GM18873 (cell line): ENCODE data around the gene CDH12.
"Not testable (repeated sequence)": the region's sequence is repeated elsewhere in the genome, so short reads cannot be mapped to it uniquely, and the experiment has no call there.

Source experiments
- ATAC-seq: cut with Tn5 transposase; IDR thresholded peaks from one replicate; pipeline ENCODE4 v1.9.1; 2021; ENCODE audit warnings: mild to moderate bottlenecking, moderate library complexity, moderate number of reproducible peaks; ENCODE audit not compliant: unreplicated experiment, low FRiP score

The CDH12 gene

DNA sequence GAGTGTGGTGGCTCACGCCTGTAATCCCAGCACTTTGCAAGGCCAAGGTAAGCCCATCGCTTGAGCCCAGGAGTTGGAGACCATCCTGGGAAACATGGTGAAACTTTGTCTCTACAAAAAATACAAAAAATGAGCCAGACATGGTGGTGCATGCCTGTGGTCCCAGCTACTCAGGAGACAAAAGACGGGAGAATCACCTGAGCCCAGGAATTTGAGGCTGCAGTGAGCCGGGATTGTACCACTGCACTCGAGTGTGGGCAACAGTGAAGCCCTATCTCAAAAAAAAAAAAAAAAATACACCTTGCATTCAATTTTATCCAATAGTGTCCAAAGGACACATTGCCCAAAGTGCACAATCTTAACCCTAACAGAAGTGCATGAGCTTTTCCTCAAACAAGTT, 372.8 kb downstream of the CDH12 start:
- no peak for ATAC-seq

DNA sequence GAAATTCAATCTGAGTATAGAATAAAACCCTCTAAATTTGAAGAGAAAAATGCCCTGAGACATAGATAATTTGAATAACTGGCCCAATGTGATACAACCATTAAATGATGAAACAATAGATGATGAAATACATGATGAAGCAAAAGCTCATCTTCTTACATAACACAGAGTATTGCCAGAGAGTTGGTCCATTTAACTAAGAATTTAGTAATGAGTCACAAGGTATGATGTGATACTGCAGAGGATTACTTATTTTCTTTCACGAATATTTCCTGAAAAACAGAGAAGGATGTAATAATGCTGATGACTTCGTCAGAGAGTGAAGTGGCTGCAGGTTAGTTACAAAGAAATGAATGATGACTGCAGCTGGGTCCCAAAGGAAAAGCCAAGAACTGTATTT, 379.3 kb downstream of the CDH12 start:
- ATAC-seq, result no peak

DNA sequence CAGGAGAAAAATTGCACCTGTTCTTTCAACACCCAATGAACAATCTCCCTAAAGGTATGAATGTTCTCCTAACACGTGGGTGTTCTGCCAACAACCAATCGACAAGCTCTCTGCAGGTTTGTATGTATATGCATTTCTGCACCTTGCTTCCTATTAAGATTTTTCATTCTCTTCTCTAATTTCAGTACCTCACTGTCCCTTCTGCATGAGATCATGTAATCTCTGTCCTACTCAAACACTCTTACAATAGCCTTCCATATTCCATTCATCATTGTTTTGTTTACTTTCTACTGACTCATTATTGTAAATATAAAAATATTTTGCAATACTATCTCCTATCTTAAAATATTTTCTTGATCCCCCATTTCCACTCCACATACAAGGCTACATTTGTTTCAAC, 382.0 kb downstream of the CDH12 start:
- no peak for ATAC-seq

DNA sequence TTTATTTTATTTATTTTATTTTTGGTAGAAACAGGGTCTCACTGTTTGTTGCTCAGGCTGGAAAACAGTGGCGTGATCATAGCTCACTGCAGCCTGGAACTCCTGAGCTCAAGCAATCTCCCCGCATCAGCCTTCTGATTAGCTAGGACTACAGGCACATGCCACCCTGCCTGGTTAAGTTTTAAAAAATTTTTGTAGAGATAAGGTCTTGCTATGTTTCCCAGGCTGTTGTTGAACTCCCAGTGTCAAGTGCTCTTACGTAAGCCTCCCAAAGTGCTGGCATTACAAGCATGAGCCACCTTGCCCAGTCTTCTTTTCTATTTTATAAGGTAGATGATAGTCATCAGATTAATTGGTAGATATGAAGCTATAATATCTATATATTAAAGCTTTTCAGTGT, 382.7 kb downstream of the CDH12 start:
- no peak for ATAC-seq

DNA sequence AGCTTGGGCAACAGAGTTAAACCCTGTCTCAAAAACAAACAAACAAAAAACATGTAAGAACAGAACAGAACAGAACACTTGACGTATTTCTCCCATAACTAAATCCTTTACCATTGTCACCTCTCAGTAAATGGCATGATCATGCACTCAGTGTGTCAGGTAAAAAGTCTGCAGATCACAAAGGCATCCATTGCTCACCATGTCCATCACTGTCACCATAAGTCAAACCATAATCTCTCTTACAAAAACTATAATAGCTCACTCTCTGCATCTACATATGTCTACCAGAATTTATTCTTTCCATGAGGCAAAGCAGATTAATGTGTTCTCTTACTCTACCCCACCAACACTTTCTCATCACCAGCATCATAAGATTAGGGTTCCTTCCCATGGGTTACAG, 387.5 kb downstream of the CDH12 start:
- ATAC-seq, result no peak

DNA sequence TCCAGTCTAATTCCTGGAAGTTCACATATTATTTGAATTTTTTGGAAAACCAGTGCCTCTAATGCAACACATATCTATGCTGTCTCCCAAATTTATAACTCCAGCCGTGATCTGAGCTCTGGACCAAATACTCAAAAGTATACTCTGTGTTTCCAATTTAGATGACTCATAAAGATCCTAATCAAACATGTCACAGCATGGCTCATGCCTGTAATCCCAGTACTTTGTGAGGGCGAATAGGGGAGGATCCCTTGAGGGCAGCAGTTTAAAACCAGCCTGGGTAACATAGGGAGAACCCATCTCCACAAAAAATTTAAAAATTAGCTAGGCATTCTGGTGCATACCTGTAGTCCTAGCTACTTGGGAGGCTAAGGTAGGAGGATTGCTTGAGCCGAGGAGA, 388.0 kb downstream of the CDH12 start:
- no peak for ATAC-seq

DNA sequence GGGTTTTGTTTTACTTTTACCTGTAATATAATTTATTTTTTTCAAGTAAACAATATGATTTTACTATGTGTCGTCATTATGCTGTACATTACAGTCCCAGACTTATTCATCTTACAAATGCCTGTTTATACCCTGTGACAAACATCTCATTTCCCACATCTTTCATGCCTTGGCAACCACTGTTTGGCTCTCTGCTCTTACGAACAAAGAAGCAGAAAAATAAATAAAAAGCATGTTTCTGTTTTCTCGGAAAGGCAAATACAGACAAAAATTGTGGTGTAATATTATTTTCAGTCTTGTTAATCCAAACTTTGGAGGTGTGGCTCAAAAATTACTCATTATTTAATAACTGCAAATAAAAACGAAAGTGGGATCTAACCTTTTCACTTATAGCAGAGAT, 393.0 kb downstream of the CDH12 start:
- no peak for ATAC-seq

DNA sequence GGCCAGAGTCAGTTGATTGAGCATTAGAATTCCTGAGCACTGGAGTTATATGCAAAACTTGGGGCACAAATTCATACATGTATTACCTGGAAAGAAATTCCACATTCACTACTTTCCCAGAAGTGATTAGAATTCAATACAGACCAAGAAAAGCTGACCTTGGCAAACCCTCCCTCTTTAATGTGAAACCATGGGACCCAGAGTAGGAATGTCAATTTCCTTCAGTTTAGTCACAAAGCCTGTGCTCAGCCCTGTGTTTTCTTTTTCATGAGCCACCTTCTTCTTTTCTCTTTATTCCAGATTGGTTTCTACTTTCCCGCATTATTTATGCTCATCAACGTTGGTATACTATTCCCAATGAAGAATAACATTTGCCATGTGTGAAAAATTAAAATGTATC, 420.2 kb downstream of the CDH12 start:
- ATAC-seq, result no peak

DNA sequence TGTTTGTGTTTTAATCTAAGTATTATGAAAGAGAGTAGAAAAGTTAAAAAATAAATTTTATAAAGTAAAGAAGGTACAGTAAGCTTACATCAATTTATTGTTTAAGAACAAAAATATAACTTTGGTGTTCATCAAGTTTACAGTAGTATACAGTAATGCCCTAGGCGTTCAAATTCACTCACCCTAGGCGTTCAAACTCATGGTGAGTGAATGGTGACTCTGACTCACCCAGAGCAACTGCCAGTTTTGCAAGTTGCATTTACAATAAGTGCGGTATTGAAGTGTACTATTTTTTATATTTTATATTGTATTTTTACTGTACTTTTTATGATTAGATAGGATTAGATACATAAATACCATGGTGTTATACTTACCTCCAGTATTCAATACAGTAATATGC, 421.3 kb downstream of the CDH12 start:
- no peak for ATAC-seq

DNA sequence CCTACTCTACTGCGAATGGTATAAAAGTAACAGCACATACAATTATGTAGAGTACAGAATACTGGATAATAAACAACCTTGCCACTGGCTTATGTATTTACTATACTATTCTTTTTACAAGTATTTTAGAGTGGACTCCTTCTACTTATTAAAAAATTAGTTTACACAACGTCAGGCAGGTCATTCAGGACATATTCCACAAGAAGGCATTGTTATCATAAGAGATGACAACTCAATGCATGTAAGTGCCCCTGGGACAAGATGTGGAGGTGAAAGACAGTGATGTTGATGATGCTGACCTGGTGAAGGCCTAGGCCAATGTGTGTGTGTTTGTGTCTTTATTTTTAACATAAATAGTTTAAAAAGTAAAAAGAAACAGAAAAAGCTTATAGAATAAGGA, 421.7 kb downstream of the CDH12 start:
- ATAC-seq, result no peak

DNA sequence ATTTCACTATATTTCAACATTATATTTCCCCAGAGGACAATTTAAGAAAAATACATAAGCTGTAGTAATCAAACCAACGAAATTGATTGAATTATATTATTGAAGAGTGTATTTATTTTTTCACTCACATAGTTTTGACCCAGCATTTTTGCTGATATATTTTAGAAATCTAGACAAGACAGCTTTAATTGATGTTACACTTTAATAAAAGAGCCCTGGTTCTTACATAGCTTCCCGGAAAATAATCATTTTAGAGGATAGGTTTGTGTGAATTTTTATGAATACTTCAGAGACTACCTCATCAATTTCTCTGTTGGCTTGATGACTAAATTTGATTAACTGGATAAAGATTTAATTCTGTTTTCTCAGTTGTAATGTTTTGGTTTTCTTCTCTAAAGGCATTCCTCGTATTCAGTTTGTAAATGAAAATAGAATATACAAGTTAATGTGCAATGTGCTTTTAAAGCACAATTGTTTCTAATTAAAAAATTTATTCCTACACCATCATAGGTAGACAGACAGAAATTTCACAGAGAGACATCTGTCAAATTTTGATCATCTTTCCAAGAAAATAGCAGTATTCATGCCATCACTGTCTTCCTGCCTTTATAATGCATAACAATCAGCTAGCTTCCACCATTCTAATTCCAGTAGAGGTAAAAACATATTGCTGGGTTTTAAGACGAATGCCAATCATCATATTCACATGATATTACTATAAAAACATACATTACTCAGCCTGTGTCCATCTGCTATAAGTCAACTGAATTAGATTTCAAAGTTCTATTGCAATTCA, 441.4 kb downstream of the CDH12 start:
- no peak for ATAC-seq

DNA sequence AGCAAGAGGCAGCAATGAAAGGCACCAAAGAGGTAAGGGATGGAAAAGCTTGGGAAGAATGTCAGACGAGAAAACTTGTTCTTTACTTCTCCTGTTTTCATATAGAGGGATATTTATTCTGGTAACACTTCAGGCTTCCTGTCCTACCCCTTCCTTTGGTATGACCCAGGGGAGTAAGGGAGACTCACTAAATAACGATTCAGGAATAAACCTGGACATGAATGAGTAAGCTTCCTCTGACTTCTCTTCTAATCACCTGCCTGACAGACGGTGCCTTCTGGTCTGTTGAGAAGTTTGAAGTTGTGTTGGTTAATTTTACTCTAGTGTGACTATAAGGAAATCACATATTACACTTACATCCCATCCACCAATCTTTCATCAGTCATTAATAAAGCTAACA, 461.2 kb downstream of the CDH12 start:
- ATAC-seq, result no peak

DNA sequence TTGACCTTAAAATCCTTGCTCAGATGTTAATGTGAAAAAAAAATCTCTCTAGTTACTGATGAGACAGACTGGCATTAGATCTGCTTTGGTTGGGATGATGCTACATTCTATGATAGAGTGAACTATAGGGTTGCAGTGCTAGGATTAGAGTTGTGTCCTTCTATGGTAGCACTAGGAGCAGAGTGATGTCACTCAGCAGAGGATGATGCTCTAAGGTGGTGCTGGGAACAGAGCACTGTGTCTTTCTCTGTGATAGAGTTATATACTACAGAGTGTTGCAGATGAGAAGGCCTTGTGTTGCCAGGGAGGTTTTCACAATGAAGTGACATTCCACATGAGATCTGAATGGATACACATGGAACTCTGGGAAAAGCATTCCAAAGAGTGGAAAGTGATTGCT, 462.3 kb downstream of the CDH12 start:
- ATAC-seq, result no peak

DNA sequence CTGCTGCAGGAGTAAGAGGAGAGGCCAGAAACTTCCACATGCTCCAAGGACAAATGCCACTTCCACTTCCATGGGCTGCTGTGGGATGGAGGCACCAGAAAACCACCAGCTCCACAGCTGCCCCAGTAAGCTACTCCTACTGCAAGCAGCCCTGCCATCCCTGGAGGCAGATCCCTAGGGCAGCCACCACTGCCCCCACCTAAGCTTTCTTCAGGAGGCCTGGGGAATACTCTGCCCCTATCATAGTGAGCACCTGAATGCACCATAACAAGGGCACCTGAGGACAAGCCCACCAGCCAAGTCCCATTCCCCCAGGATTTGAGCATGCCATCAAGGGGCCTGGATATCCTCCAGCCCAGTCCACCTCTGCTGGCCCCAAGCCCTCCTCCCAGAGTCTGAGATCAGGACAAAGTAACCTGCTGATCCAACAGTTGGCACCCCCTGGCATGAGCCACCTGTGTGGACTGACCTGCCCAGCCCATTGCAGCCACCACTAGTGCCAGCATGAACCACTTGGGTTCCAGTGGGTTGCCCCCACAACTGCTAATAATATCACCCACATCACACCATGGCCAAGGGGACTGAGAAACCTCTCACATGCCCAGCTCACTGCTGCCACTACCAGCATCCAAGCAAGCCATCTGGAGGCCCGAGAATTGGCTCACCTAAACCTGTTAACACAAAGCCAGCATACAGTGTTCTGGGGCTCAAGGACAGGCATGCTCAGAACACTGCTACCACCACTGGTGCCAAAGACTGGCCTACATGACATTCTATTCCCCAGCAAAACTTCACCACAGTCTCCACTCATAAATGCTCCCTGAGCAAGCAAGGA, 480.1 kb downstream of the CDH12 start:
- ATAC-seq, result no peak

DNA sequence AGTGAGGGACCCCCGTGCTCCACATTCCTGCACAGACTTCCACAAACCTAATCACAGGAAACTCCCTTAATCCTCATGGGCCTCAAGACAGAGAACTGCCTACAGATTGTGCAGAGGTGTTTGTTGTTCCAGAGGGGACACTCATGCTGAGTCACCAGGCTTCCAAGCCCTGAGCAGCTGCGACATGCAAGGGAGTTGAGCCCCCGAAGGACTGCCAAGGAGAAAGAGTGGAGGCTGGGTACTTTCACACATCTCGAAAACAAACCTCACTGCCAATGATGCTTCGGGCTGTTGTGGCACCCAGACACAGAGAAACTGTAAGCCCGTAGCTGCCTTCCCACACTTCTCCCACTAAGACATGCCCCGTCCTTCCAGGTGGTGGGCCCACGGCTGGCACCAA, 480.8 kb downstream of the CDH12 start:
- no peak for ATAC-seq

DNA sequence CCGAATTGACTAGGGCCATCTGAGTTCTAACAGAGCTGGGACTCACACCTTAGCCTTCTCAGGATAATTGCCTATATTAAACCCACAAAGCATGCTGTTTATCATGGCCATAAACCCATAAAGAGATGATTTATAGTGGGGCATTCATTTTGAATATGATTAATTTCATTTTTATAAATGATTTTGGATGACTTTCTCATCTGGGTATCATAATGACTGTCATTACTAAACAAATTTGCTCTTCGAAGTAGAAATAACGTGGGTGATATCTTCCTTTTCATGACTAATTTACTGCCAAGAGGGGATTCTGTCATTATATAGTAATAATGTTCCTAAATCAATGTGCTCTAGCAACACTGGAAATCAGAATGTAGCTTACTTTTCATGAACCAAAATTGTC, 498.2 kb downstream of the CDH12 start:
- ATAC-seq, result no peak

DNA sequence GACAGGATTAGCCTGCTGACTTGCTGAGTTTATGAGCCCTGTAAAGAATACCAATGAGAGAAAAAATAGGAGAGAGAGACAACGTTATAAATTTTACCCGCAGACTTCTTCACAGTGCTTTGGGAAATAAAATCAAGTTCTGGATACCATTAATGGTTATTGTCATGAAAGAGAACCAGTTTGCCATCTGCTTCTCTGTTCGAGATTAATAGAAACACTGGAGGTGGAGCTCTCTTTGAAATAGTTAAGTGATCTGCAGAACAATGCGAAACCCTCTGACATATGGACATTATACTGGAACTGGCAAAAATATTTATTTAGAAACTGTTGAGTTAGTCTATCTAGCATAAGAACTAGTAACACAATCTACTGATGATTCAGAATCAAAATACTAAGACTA, 500.7 kb downstream of the CDH12 start:
- no peak for ATAC-seq

DNA sequence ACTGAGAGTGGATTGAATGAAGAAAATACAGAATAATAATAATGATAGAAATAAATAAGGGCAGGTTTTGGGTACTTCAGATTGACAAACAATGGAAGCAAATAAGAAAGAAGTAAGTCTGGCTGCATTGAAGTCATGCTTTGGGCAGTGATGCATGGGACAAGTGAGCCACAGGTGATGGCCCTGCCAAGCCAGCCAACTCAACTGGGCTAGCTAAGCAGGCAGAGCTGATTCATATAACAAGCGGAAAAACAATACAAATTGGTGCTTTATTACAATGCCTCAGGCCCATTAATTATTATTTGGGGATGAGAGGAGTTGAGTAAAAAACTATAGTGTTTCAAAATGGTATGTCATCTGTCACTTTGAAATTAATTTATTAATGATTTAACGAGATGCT, 502.0 kb downstream of the CDH12 start:
- no peak for ATAC-seq

DNA sequence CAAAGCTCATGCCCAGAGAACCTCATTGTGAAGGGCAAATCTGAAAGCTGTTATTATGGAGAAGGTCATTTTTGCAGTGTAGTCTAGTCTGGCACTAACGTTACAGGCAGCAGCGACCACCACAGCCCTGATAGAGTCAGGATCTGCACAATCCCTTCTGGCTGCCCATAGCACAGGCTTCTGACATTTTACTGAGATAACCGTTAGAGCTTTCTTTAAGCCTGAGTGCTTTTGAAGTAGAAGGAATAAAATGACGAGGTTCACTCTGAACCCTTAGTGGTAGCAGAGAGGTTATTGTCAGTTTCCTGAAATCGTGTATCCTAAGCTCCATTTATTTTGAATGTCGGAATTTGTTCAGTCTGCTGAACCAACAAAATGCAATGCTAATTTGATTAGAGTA, 505.1 kb downstream of the CDH12 start:
- ATAC-seq, result no peak

DNA sequence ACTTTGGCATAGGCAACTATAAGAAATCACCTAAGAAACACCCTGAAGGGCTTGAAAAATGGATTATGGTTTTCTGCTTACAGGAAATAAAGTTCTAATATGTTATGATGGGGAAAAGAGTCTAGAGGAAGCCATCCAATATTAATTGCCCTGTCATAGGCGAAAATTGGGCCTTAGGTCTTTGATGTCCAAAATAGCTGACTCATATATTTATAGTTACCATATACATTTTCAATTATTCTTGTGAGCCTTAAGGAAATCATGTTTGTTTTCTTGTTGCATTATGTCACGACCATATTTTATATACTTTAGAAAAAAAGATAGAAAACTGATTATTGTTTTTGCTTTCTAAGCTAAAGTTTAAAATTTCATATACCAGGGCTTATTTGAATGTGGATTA, 509.1 kb downstream of the CDH12 start:
- no peak for ATAC-seq

DNA sequence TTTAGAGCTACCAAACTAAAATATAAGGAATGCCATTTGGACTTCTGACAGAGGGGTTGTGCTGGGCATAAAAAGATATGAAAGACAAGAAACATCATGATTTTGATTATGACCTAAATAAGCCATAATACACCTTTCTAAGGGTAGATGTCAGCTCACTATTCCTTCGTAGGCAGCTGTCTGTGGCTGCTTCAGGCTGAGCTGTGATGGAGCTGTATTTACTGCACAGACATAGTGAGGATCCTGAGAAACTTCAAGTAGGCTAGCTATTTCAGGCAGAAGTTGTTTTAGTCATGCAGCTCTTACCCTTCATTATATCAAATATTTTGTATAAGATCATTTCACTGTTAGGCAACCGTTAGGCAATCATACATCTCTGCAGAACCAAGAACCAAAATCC, 511.7 kb downstream of the CDH12 start:
- ATAC-seq, result no peak

DNA sequence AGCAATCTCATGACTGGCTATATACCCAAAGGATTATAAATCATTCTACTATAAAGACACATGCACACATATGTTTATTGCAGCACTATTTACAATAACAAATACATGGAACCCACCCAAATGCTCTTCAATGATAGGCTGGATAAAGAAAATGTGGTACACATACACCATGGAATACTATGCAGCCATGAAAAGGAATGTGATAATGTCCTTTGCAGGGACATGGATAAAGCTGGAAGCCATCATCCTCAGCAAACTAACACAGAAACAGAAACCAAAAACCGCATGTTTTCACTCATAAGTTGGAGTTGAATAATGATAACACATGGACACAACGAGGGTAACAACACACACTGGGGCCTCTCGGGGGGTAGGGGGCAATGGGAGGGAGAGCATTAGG, 520.2 kb downstream of the CDH12 start:
- not testable (repeated sequence) for ATAC-seq
